ENCODE results near the gene RUNX1.

RUNX1 gene

DNA sequence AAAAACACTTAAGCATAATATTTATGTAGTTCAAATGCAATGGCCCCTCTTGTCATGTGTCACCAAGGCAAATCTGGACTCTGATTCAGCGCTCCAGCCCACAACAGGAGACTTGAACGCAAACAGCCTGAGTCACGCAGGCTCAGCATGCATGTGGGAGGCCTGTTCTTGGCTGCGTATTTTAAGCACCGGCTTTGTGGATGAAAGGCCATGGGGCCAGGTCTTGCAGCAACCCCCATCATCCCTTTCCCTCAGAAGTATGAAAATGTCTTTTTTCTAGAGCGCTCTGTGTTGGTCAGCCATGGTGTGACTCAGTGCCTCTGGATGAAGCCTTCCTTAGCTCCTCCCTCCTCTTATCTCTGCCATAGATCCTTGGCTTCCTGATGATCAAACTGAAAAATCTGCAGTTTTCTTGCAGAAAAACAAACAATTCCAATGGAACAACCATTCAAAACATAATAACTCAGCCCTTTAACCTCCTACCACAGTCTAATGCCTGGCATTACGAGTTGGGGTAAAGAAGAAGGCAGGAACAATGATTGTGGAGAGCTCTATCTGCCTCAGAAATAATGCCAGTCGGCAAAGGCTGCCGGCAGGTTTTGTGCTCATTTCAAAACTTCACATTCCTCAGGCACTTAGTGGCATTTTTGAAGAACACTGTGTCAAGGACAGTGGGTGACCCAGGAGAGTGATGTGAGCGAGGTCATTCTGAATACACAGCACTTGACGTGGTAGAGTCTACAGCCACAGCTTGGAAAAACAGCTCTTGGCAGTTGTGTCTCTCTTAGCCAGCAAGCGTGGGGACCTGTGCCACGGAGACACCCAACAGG lies 212.8 kb downstream of the RUNX1 start:
- peak; percentile 92 for FAIRE-seq
- DNase-seq (ENCODE audit: insufficient read length, low spot score), result peak; percentile 92
- TF ChIP-seq POLR2A (IDR thresholded peaks at IDR 0.05; ENCODE audit: low read depth, low read length), result no peak

DNA sequence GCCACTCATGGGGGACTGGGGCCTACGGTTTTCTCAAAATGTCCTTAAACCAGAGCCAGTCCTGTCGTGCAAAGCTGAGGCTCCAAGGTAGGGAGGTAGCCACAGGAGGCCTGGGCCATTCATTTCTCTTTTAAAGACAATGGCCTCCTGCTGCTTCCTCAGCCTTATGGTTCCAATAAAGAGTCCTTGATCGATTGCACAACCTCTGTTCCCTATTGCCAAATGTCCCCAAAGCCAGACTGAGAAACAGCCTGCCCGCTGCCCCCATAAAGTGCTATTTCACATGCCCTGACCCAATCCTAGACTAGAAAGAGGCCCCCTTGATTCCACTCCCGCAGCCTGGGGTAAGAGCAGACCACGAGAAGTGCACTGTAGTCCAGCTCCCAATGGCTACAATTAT lies 213.6 kb downstream of the RUNX1 start:
- no peak for TF ChIP-seq POLR2A (IDR thresholded peaks at IDR 0.05; ENCODE audit: low read depth, low read length)
- no peak for DNase-seq (ENCODE audit: insufficient read length, low spot score)
- FAIRE-seq, result no peak

DNA sequence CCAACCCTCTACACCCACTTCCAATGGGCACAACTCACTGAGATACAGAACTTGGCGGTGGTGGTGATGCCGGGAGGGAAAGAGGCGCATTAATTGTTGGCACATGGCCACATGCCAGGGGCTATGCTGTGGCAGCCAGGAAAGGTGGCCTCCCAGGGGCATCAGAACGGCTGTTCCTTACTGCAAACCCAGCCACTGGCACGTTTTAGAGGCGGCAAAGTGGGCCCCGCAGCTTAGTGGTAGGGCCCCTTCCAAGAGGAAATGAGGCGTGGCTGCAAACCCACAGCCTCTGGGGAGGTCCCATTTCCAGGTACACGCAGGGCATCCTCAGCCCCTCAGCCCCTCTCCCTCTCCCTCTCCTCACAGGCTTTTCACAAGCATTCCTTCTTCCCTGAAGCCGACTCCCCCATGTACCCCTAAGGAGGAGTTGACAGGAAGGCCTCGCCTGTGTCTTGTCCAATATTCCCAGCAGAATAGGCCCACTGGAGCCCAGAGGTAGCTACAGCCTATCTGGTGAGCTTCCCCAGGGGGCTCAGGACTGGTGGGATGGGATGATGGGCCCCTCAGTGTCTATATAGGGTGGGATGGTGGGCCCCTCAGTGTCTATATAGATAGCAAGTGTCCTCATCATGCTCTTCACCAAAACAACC lies 214.1 kb downstream of the RUNX1 start:
- FAIRE-seq, result no peak
- TF ChIP-seq POLR2A (IDR thresholded peaks at IDR 0.05; ENCODE audit: low read depth, low read length), result no peak
- no peak for DNase-seq (ENCODE audit: insufficient read length, low spot score)

DNA sequence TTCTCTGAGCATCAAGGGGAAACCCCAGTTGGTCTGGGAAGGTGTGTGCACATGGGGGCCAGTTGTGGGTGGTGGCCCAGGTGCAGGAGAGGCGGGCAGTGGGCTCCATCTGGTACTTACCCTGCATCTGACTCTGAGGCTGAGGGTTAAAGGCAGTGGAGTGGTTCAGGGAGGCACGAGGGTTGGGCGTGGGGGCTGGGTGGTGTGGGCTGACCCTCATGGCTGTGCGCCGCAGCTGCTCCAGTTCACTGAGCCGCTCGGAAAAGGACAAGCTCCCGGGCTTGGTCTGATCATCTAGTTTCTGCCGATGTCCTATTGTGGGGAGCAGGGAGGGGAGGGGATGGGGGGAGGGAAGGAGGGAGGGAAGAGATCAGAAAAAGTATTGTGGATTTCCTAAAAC lies 214.8 kb downstream of the RUNX1 start:
- FAIRE-seq (no peak), DNase-seq (ENCODE audit: insufficient read length, low spot score) (no peak)
- no peak for TF ChIP-seq POLR2A (IDR thresholded peaks at IDR 0.05; ENCODE audit: low read depth, low read length)

DNA sequence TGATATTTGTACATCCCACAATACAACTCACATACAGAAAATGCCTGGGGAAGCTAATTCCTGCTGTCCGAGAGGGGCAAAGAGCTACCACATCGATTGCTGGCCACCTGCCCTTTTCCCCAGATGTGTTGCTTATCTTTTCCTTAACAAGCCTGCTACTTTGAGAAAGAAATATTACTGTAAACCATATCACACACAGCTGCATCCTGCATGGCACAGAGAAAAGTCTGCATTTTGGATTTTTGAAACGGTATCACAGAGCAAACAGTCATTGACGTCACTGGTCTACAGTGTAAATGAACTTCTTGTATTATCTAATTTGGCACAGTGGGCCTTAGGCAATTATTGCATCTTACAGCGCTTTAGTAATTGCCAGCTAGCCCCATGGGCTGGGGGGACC lies 215.6 kb downstream of the RUNX1 start:
- FAIRE-seq (no peak), DNase-seq (ENCODE audit: insufficient read length, low spot score) (no peak)

DNA sequence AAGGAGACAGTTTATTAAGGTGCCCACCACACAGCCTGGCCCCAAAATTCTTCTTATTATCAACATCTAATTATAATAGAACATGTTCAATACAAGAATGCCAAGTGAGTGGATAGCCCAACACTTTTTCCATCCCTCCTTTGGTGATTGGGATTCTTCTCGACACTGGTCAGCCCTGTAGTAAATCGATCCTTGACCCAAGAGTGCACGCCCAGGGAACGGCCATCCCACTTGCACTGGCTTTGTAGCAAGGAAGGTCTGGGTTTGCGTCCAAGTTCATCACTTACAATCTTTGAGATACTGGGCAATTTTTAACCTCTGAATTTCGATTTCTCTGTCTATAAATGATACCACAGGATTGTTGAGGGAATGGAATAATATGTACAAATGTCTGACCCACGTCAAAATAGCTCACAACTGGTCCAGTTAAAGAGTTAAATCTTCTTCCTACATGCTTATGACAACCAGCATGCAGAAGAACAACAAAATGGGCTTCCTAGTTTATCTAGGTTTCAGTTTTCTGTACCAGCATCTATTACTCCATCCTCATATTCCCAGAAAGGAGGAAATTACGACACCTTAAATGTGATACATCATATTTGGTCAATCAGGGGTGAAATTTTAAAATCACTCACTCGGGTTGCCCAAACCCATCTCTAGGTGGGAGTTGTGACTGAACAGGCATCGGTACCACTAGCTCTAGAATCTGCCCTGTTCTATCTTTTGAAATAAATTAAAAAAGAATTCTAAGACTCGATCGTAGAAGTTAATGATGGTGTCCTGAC lies 218.5 kb downstream of the RUNX1 start:
- FAIRE-seq (no peak), DNase-seq (ENCODE audit: insufficient read length, low spot score) (no peak)
- TF ChIP-seq POLR2A (IDR thresholded peaks at IDR 0.05; ENCODE audit: low read depth, low read length), result no peak

More for the DNA sequence above, 215.6 kb downstream of the RUNX1 start:
- no peak for TF ChIP-seq POLR2A (IDR thresholded peaks at IDR 0.05; ENCODE audit: low read depth, low read length)

DNA sequence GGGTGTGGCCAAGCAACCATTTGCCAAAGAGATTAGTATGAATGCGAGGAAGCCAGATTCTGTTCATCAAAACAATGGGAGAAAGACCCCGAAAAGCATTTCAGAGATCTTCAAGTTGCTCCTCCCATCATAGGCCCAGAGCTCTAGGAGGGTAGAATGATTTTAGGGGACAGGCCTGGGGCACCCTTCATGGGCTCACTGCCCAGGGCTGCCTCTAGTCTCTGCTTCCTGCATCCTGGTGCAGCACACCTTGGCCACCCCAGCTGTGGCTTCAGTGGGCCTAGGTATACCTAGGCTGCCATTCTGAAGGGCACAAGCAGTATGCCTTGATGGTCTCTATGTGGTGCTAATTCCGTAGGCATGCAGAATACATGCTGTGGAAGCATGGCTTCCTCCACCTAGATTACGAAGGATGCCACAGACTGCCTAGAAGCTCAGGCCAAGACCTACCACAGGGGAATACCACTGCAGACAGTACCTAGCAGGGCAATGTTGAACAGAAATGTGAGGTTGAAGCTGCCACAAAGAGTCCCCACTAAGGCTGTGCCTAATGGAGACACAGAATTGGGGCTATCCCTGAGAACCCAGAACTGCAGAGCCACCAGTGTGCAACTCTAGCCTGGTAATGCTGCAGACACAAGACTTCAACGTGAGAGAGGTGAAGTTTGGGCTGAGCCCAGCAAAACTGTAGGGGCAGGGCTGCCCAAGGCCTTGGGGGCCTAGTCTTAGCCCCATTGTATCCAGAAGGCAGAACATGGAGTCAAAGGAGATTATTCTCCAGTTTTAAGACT lies 221.5 kb downstream of the RUNX1 start:
- no peak for TF ChIP-seq POLR2A (IDR thresholded peaks at IDR 0.05; ENCODE audit: low read depth, low read length)
- FAIRE-seq (no peak), DNase-seq (ENCODE audit: insufficient read length, low spot score) (no peak)

DNA sequence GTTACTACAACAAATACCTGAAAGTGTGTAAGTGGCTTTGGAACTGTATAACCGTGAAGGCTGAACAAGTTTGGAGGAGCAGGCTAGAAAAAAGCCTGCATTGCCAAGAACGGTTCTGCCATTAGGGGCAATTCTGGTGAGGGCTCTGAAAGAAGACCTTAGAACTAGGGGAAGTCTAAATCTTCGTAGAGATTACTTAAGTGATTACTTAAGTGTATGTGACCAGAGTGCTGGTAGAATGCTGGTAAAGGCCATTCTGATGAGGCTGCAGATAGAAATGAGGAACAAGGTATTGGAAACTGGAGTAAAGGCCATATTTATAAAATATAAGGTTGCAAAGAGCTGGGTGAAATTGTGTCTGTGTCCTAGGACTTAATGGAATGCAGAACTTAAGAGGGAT lies 222.3 kb downstream of the RUNX1 start:
- no peak for TF ChIP-seq POLR2A (IDR thresholded peaks at IDR 0.05; ENCODE audit: low read depth, low read length)
- DNase-seq (ENCODE audit: insufficient read length, low spot score) (no peak), FAIRE-seq (no peak)

DNA sequence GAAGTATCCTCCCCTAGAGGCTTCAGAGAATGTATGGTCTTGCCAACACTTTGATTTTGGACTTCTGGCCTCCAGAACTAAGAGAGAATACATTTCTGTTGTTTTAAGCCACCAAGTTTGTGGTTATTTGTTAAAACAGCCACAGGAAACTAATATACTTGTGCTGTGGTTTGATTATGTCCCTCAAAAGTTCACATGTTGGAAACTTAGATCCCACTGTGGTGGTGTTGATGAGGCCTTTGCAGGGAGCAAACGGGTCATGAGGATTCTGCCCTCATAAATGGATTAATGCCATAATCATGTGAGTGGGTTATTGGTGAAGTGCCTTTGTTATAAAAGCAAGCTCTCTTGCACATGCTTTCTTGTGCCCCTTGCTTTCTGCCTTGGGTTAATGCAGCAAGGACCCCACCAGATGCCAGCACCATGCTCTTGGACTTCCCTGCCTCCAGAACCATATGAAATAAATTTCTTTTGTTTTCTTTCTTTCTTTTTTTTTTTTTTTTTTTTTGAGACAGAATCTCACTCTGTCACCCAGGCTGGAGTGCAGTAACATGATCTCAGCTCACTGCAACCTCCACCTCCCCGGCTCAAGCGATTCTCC lies 223.1 kb downstream of the RUNX1 start:
- TF ChIP-seq POLR2A (IDR thresholded peaks at IDR 0.05; ENCODE audit: low read depth, low read length), result no peak
- FAIRE-seq, result no peak
- DNase-seq (ENCODE audit: insufficient read length, low spot score), result no peak

DNA sequence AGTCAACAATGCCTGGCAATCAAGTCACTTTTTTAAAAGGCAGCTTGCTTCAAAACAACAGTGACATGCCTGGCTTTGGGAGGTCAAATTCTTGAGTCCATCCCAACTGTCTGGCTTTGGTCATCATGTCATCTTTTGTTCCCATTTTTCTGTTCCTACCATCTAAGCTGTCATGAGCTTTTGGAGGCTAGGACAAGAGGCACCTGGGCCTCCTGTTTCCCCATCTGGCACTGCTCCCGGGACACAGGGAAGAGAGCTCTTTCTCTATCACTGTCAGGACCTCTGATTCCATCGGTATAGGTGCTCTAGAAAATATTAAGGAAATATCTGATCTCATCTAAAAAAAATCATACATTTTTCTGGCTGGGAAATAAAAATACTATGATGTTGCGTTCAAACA lies 224.0 kb downstream of the RUNX1 start:
- FAIRE-seq, result no peak

DNA sequence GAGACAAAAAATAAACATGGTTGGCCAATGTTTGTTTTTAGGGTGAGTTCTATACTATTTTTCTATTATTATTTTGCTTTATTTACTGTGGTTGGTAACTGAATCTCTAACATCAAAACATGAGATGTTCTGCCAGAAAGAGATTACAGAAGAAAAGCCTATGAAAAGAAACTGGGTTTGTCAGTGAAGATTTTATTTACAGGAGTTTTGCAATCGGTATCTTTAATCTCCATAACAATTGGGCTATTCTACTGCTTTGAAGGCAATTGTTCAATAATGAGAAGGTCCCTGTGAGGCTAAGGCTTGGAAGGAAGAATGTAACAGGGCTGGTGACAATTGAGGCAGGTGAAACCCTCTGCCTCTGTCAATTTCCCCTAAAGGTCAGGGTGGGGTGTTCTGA lies 224.8 kb downstream of the RUNX1 start:
- no peak for TF ChIP-seq POLR2A (IDR thresholded peaks at IDR 0.05; ENCODE audit: low read depth, low read length)
- DNase-seq (ENCODE audit: insufficient read length, low spot score) (no peak), FAIRE-seq (no peak)

More for the DNA sequence above, 224.0 kb downstream of the RUNX1 start:
- no peak for DNase-seq (ENCODE audit: insufficient read length, low spot score)
- TF ChIP-seq POLR2A (IDR thresholded peaks at IDR 0.05; ENCODE audit: low read depth, low read length), result no peak

DNA sequence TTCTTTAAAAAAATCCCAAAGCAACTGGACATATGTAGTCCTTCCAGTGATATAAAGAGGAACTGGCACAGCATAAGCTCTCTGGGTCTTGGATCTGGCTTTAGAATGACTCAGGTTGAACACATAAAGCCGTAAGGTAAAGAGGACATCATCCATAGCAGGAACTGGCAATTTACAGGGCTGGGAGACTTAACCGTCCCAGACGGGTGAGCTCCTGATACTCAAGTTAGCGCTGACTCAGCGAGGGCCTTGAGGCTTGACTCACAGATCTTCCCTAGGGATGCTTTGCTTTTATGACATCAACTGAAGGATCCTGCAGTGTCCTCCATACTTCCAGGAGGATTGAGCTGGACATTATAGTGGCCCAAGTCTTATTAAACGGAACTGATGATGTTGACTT lies 226.2 kb downstream of the RUNX1 start:
- no peak for TF ChIP-seq POLR2A (IDR thresholded peaks at IDR 0.05; ENCODE audit: low read depth, low read length)

DNA sequence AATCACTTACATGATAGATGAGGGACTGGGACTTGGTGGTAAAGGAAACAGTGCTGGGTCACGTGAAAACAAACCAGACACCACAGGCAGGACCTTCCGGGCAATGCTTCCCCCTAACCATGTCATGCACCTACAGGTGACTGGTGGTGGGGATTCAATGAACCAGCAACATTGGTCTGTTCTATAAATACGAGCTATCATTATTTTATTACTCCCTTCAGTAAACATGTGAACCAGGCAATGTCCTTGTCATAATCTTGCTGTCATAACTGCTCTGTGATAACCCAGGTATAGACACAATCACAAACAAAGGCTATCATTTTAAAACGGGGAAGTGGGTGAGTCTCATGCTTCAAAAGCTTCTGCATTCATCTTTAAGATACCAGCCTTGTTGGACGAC lies 226.9 kb downstream of the RUNX1 start:
- no peak for FAIRE-seq

More for the DNA sequence above, 226.2 kb downstream of the RUNX1 start:
- FAIRE-seq, result no peak
- DNase-seq (ENCODE audit: insufficient read length, low spot score), result no peak

More for the DNA sequence above, 226.9 kb downstream of the RUNX1 start:
- no peak for DNase-seq (ENCODE audit: insufficient read length, low spot score)
- no peak for TF ChIP-seq POLR2A (IDR thresholded peaks at IDR 0.05; ENCODE audit: low read depth, low read length)
